ENCODE results near the gene FARSA. TPM values are rescaled to one million over a fixed set of nuclear protein-coding genes. Genes with fewer than 3 reads are reported as not detected.
A peak's percentile ranks its signal among the peaks of the same experiment; 100 is the strongest.

FARSA gene
- total and polyA plus RNA-seq, 2 of the 4 experiments (the other 2 are of a cell fraction) = 49.3 to 80.9 TPM

GRCh38 chr19:12945479-12946091 is 12.1 kb upstream of the FARSA start, which contains the start of gene RAD23A:
Gene RAD23A, plus strand, starts transcription at chr19:12945862. Its CDS starts 87 bp downstream, at chr19:12945949.
- H3K14ac ChIP-seq (replicated peaks; ENCODE audit: low read depth, low read length) = peak within 1 kb of the TSS; percentile 99
- H3K27ac ChIP-seq (ENCODE audit: insufficient read depth, low read length) = peak within 1 kb of the TSS; percentile 84
- dilution Hi-C loops (cut with HindIII; ENCODE audit: low sequenced_read_pairs, unreplicated experiment) (no loop called here), in situ Hi-C loops (cut with MboI; ENCODE audit: low sequenced_read_pairs) (no loop called here), intact Hi-C loops (cut with micrococcal nuclease) (no loop called here)
- H2AK9ac ChIP-seq (replicated peaks; ENCODE audit: low read depth, low read length, poor library complexity) = peak within 1 kb of the TSS; percentile 97
- H3K4me1 ChIP-seq (ENCODE audit: control insufficient read depth, insufficient read depth, low read length) = peaks cover 6% of the 10 kb centered on the region
- no peak within 1 kb of the TSS for H2BK15ac ChIP-seq (ENCODE audit: low read depth, low read length)
- peak within 1 kb of the TSS; percentile 96 for H3K4ac ChIP-seq (ENCODE audit: low read depth, low read length)
- peak within 1 kb of the TSS; percentile 91 for H2BK5ac ChIP-seq (ENCODE audit: low read depth, low read length, poor library complexity, severe bottlenecking)
- peak within 1 kb of the TSS; percentile 87 for H4K91ac ChIP-seq (ENCODE audit: insufficient read depth, low read depth, low read length)
- peak; percentile 98 for DNase-seq
- H3K9me3 ChIP-seq (ENCODE audit: control insufficient read depth, insufficient read depth, low read length) = no peaks in the 10 kb centered on the region
- H3K4me2 ChIP-seq (ENCODE audit: low read depth, low read length) = peak within 1 kb of the TSS; percentile 98
- 0% methylated on average over 37 of the region's 62 CpGs; no CpG with 5 or more reads in 1 of the 2 experiments for WGBS, 2 experiments (ENCODE audit: extremely low coverage in 2 of 2, insufficient read length in 1 of 2)
- H2AK5ac ChIP-seq (ENCODE audit: low read depth, low read length) = peak within 1 kb of the TSS; percentile 87
- H3K9me1 ChIP-seq (ENCODE audit: insufficient read depth, low read length) = peaks cover 13% of the 10 kb centered on the region; the same call in 1 of the 2 replicates
- POLR2A ChIA-PET (ENCODE audit: unreplicated experiment) = interaction anchor here (0.9 kb wide), 1 partner anchor 10 kb away, joined by 4 read pairs; no protein-coding TSS in a partner anchor
- peaks cover 55% of the 10 kb centered on the region for H4K20me1 ChIP-seq (ENCODE audit: insufficient read depth, low read length)
- peak within 1 kb of the TSS; percentile 89 for H3K9ac ChIP-seq (ENCODE audit: low read depth, low read length)
- no TSS peak for BruUV-seq (replicated peaks)
- H4K5ac ChIP-seq (ENCODE audit: low read depth, low read length) = peak within 1 kb of the TSS; percentile 15
- peak; percentile 82 for ATAC-seq (ENCODE audit: low read depth)
- H3K27me3 ChIP-seq (ENCODE audit: control insufficient read depth, insufficient read depth, low read length) = no peaks in the 10 kb centered on the region
- H2BK120ac ChIP-seq (ENCODE audit: low read depth, low read length) = 0 out of 2 replicates have a peak within 1 kb of the TSS, but pooled peaks have one; percentile 1
- H3K18ac ChIP-seq (ENCODE audit: low read depth, low read length) = no peak within 1 kb of the TSS; the same call in 1 of the 2 replicates
- CTCF ChIA-PET = no interaction called here
- H3K4me3 ChIP-seq (ENCODE audit: insufficient read depth, low read depth, low read length) = peak within 1 kb of the TSS; percentile 60
- H3K79me1 ChIP-seq (ENCODE audit: low read depth in 1 of 2, low read length in 2 of 2) = peaks cover 27 to 70% of the 10 kb centered on the region in 2 experiments
- H2AFZ ChIP-seq (replicated peaks; ENCODE audit: low read length, poor library complexity) = peak within 1 kb of the TSS; percentile 89
- H3K36me3 ChIP-seq (ENCODE audit: control insufficient read depth, insufficient read depth, low read length) = peaks cover 61% of the 10 kb centered on the region
- H3K56ac ChIP-seq (ENCODE audit: extremely low read depth, insufficient read depth, low read length) = peak within 1 kb of the TSS; percentile 97
- peak within 1 kb of the TSS; percentile 83 to 91 for H4K8ac ChIP-seq (ENCODE audit: low read depth in 2 of 2, low read length in 2 of 2)
- H3K23ac ChIP-seq (ENCODE audit: low read depth, low read length) = peak within 1 kb of the TSS; percentile 94
- H2BK20ac ChIP-seq (ENCODE audit: low read depth, low read length) = no peak within 1 kb of the TSS
- TF ChIP-seq CTCF (conservative IDR thresholded peaks at IDR 0.05; ENCODE audit: low read depth, low read length) (no peak), CHD1 (IDR thresholded peaks at IDR 0.05; ENCODE audit: low read depth, low read length) (0 out of 2 replicates have a peak, but pooled peaks have one; percentile 44), BHLHE40 (IDR thresholded peaks at IDR 0.05; ENCODE audit: low read depth, low read length) (peak; percentile 99), FOS (IDR thresholded peaks at IDR 0.05; ENCODE audit: low read depth, low read length) (peak; percentile 52; the same call in 1 of the 2 replicates), POLR2A (IDR thresholded peaks at IDR 0.05; ENCODE audit: low read depth, low read length) (peak; percentile 95), SMC3 (IDR thresholded peaks at IDR 0.05; ENCODE audit: low read depth, low read length) (no peak), CEBPB (IDR thresholded peaks at IDR 0.05; ENCODE audit: low read depth, low read length) (no peak), RCOR1 (IDR thresholded peaks at IDR 0.05; ENCODE audit: insufficient replicate concordance, low read length) (no peak), RFX5 (IDR thresholded peaks at IDR 0.05; ENCODE audit: low read depth, low read length) (no peak), RAD21 (IDR thresholded peaks at IDR 0.05; ENCODE audit: low read length) (no peak), MXI1 (IDR thresholded peaks at IDR 0.05; ENCODE audit: borderline replicate concordance, low read depth, low read length) (peak; percentile 93; the same call in 1 of the 2 replicates), MAZ (IDR thresholded peaks at IDR 0.05; ENCODE audit: borderline replicate concordance, low read depth, low read length) (peak; percentile 54; the same call in 1 of the 2 replicates), USF2 (IDR thresholded peaks at IDR 0.05; ENCODE audit: low read depth, low read length) (peak; percentile 99), NFE2L2 (IDR thresholded peaks at IDR 0.05; ENCODE audit: low read depth, low read length) (no peak), MAFK (IDR thresholded peaks at IDR 0.05; ENCODE audit: low read depth, low read length) (no peak)

All from IMR-90 (cell line).